ENCODE results near the gene CCSAP.

GRCh38 chr1:229272164-229273158 lies 70.4 kb downstream of the CCSAP start:
- TF ChIP-seq OVOL3 (tag by site-specific recombination; IDR thresholded peaks at IDR 0.05): no peak
- TF ChIP-seq PATZ1 (tag by site-specific recombination; IDR thresholded peaks at IDR 0.05): no peak
- TF ChIP-seq CTCF (tag by site-specific recombination; IDR thresholded peaks at IDR 0.05): no peak
- no peak for TF ChIP-seq ZBTB20 (tag by site-specific recombination; IDR thresholded peaks at IDR 0.05)
- TF ChIP-seq REST (tag by site-specific recombination; IDR thresholded peaks at IDR 0.05): no peak
- no peak for TF ChIP-seq ZNF658 (tag by site-specific recombination; IDR thresholded peaks at IDR 0.05)
- no peak for TF ChIP-seq ZNF335 (tag by site-specific recombination; conservative IDR thresholded peaks at IDR 0.05)
- TF ChIP-seq ZNF10 (tag by site-specific recombination; IDR thresholded peaks at IDR 0.05): no peak
- TF ChIP-seq ZNF112 (tag by site-specific recombination; IDR thresholded peaks at IDR 0.05): no peak
- no peak for TF ChIP-seq ZNF670 (tag by site-specific recombination; IDR thresholded peaks at IDR 0.05; ENCODE audit: low read depth)
